Vagina (tissue), 2 donors: Measurements from ENCODE around the gene RETREG1.

Experiments used
- POLR2A ChIP-seq, 2 donors: fragments of 450-650 bp; IDR thresholded peaks; one replicate each; pipeline ENCODE4 v1.6.1; 2017; ENCODE audit warnings: antibody characterized with exemption in 2 of 2, mild to moderate bottlenecking in 2 of 2, moderate library complexity in 2 of 2
- TF ChIP-seq, protein P1 (sequence below), 3 experiments: fragments of 450-650 bp in 2 of 3; fragments of 200-600 bp in 1 of 3; sonication (generic) in 1 of 3; IDR thresholded peaks; one replicate each; pipeline ENCODE4 v1.5.1; 2017 to 2019; ENCODE audit warnings: antibody characterized with exemption in 3 of 3, mild to moderate bottlenecking in 2 of 3, moderate library complexity in 2 of 3

DNA sequence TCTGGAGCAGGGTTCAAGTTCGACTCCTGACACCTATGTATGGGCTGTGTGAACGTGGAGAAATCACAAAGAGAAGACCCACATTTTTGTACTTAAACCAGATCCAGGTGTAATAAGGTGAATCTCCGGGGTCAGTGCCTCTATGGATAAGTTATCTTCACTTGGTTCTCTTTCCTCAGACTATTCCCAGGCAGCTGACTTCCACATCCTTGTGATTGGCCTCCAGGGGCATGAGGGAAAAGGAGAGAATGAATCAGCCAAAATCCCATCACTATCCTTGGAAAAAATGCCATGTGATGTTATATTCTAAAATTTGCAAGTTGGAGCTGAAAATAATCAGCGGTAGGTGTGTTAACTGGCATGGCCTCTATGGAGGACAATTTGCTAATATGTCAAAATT is 188.4 kb downstream of the RETREG1 start:
- no peak for TF ChIP-seq POLR2A (IDR thresholded peaks at IDR 0.05)
- TF ChIP-seq, protein P1, sequence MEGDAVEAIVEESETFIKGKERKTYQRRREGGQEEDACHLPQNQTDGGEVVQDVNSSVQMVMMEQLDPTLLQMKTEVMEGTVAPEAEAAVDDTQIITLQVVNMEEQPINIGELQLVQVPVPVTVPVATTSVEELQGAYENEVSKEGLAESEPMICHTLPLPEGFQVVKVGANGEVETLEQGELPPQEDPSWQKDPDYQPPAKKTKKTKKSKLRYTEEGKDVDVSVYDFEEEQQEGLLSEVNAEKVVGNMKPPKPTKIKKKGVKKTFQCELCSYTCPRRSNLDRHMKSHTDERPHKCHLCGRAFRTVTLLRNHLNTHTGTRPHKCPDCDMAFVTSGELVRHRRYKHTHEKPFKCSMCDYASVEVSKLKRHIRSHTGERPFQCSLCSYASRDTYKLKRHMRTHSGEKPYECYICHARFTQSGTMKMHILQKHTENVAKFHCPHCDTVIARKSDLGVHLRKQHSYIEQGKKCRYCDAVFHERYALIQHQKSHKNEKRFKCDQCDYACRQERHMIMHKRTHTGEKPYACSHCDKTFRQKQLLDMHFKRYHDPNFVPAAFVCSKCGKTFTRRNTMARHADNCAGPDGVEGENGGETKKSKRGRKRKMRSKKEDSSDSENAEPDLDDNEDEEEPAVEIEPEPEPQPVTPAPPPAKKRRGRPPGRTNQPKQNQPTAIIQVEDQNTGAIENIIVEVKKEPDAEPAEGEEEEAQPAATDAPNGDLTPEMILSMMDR (IDR thresholded peaks at IDR 0.05): no peak
